ENCODE measurements around the gene SHISA9.

- no peak for TF ChIP-seq CTCF (conservative IDR thresholded peaks at IDR 0.05; ENCODE audit: low read length)
- no peak for TF ChIP-seq EZH2phosphoT487 (IDR thresholded peaks at IDR 0.05; ENCODE audit: borderline replicate concordance)
Observed at GRCh38 chr16:12899529-12900143, 1.8 kb upstream of the SHISA9 start.

All from Loucy (cell line).